Hepatocyte (in vitro differentiated cells): Measurements from ENCODE around the gene RPLP1. TPM values are rescaled to one million over a fixed set of nuclear protein-coding genes. Genes with fewer than 3 reads are reported as not detected.
"Not testable (repeated sequence)": the region's sequence is repeated elsewhere in the genome, so short reads cannot be mapped to it uniquely, and the experiment has no call there.

ENCODE experiments used
- DNase-seq: peaks from one replicate; pipeline ENCODE4 v3.0.0-alpha.2; 2016; ENCODE audit warnings: low spot score
- H2AFZ ChIP-seq: fragments of 200-600 bp; sonication (generic); 2 replicates; pipeline ENCODE4 v1.6.0; 2016; ENCODE audit warnings: antibody characterized with exemption, mild to moderate bottlenecking
- H3K27ac ChIP-seq: fragments of 200-600 bp; sonication (generic); 2 replicates; pipeline ENCODE4 v1.5.1; 2016; ENCODE audit warnings: mild to moderate bottlenecking
- H3K27me3 ChIP-seq: fragments of 200-600 bp; sonication (generic); 2 replicates; pipeline ENCODE4 v1.6.1; 2016
- H3K36me3 ChIP-seq: fragments of 200-600 bp; sonication (generic); replicated peaks from 2 replicates; pipeline ENCODE4 v1.5.1; 2016; ENCODE audit warnings: low read depth; ENCODE audit not compliant: insufficient read depth
- H3K4me1 ChIP-seq: fragments of 200-600 bp; sonication (generic); 2 replicates; pipeline ENCODE4 v1.5.1; 2016; ENCODE audit warnings: mild to moderate bottlenecking, moderate library complexity; ENCODE audit not compliant: insufficient read depth
- H3K4me2 ChIP-seq: fragments of 200-600 bp; sonication (generic); 2 replicates; pipeline ENCODE4 v1.6.0; 2016
- H3K4me3 ChIP-seq: fragments of 200-600 bp; sonication (generic); 2 replicates; pipeline ENCODE4 v1.5.1; 2016; ENCODE audit warnings: mild to moderate bottlenecking
- H3K79me2 ChIP-seq: fragments of 200-600 bp; sonication (generic); 2 replicates; pipeline ENCODE4 v1.6.0; 2017; ENCODE audit warnings: mild to moderate bottlenecking
- H3K9me2 ChIP-seq: fragments of 200-600 bp; sonication (generic); replicated peaks from 2 replicates; pipeline ENCODE4 v1.6.0; 2017; ENCODE audit warnings: mild to moderate bottlenecking; ENCODE audit not compliant: insufficient read depth
- H3K9me3 ChIP-seq: fragments of 200-600 bp; sonication (generic); 2 replicates; pipeline ENCODE4 v1.5.1; 2016; ENCODE audit warnings: low read depth, mild to moderate bottlenecking
- H4K20me1 ChIP-seq: fragments of 200-600 bp; sonication (generic); 2 replicates; pipeline ENCODE4 v1.6.0; 2016; ENCODE audit warnings: mild to moderate bottlenecking; ENCODE audit not compliant: insufficient read depth, poor library complexity, severe bottlenecking
- CTCF ChIP-seq: fragments of 200-600 bp; sonication (generic); IDR thresholded peaks from 2 replicates; pipeline ENCODE4 v1.5.1; 2016; ENCODE audit warnings: antibody characterized with exemption, mild to moderate bottlenecking; ENCODE audit not compliant: poor library complexity
- EZH2 ChIP-seq: fragments of 200-600 bp; sonication (generic); IDR thresholded peaks from 2 replicates; pipeline ENCODE4 v1.6.1; 2016; ENCODE audit warnings: antibody characterized with exemption, mild to moderate bottlenecking, borderline replicate concordance
- EZH2phosphoT487 ChIP-seq: fragments of 200-600 bp; sonication (generic); IDR thresholded peaks from one replicate; pipeline ENCODE4 v1.6.1; 2018; ENCODE audit warnings: antibody characterized with exemption, mild to moderate bottlenecking, low read depth, moderate library complexity; ENCODE audit not compliant: unreplicated experiment, severe bottlenecking
- WGBS: methylation state at CpG from one replicate; pipeline ENCODE4 v1.1.6; 2016; ENCODE audit warnings: low lambda C conversion rate; ENCODE audit errors: missing lambda C conversion rate; 5-methylcytosine and 5-hydroxymethylcytosine counted together
- polyA plus RNA-seq: library from polyadenylated mRNA; unstranded; fragments of >200 nt; fragmentation: Nextera tagmentation; extraction: Ambion mirVana; gene quantifications from 2 replicates; pipeline ENCODE4 v1.2.1, GENCODE V29; 2016
- total RNA-seq: library from RNA; depleted of rRNA; stranded (reverse); fragments of >200 nt; gene quantifications from 2 replicates; pipeline ENCODE4 v1.2.3, GENCODE V29; 2014

RPLP1 gene
- total and polyA plus RNA-seq, 2 experiments from 2014 or later: 210 to 884 TPM

- Histone ChIP-seq H3K9me2 (no peaks in the 10 kb centered on the region), H3K9me3 (no peaks in the 10 kb centered on the region), H3K79me2 (no peaks in the 10 kb centered on the region), H3K27me3 (no peaks in the 10 kb centered on the region), H3K36me3 (no peaks in the 10 kb centered on the region), H3K4me2 (no peak overlapping the region), H4K20me1 (no peaks in the 10 kb centered on the region), H3K4me3 (no peak overlapping the region), H3K4me1 (peaks cover 4% of the 10 kb centered on the region), H2AFZ (no peak overlapping the region), H3K27ac (no peak overlapping the region)
- 94% methylated on average over 4 of the region's 5 CpGs for WGBS
- TF ChIP-seq EZH2phosphoT487: no peak
- TF ChIP-seq CTCF: no peak
- TF ChIP-seq EZH2: no peak
- DNase-seq: no peak
These were observed 9.5 kb upstream of the RPLP1 start for GRCh38 chr15:69443032-69443611.

GRCh38 chr15:69444686-69445085 is 7.9 kb upstream of the RPLP1 start:
- Histone ChIP-seq H3K79me2 (no peaks in the 10 kb centered on the region), H3K4me2 (no peak overlapping the region), H3K27ac (no peak overlapping the region), H3K4me1 (no peaks in the 10 kb centered on the region), H3K4me3 (no peak overlapping the region), H2AFZ (no peak overlapping the region), H4K20me1 (no peaks in the 10 kb centered on the region), H3K9me3 (no peaks in the 10 kb centered on the region), H3K27me3 (no peaks in the 10 kb centered on the region), H3K36me3 (no peaks in the 10 kb centered on the region), H3K9me2 (no peaks in the 10 kb centered on the region)
- no peak for DNase-seq
- WGBS: 98% methylated on average over 7 of the region's 7 CpGs
- TF ChIP-seq EZH2: no peak
- TF ChIP-seq EZH2phosphoT487: no peak
- no peak for TF ChIP-seq CTCF

- DNase-seq: no peak
- no peaks in the 10 kb centered on the region for H3K27me3 ChIP-seq
- no peaks in the 10 kb centered on the region for H3K4me1 ChIP-seq
- H3K4me2 ChIP-seq: no peak overlapping the region
- H3K4me3 ChIP-seq: no peak overlapping the region
- no peaks in the 10 kb centered on the region for H3K9me2 ChIP-seq
- no peak overlapping the region for H3K27ac ChIP-seq
- H3K9me3 ChIP-seq: no peaks in the 10 kb centered on the region
- TF ChIP-seq CTCF (no peak), EZH2phosphoT487 (no peak), EZH2 (no peak)
- 81% methylated on average over 2 of the region's 2 CpGs for WGBS
- no peak overlapping the region for H2AFZ ChIP-seq
- no peaks in the 10 kb centered on the region for H3K36me3 ChIP-seq
- no peaks in the 10 kb centered on the region for H3K79me2 ChIP-seq
- no peaks in the 10 kb centered on the region for H4K20me1 ChIP-seq
These were observed 5.7 kb upstream of the RPLP1 start for GRCh38 chr15:69446953-69447352.

GRCh38 chr15:69450221-69450620 is 2.4 kb upstream of the RPLP1 start:
- H3K9me3 ChIP-seq, H3K27me3 ChIP-seq, H3K4me3 ChIP-seq, H3K27ac ChIP-seq, H3K9me2 ChIP-seq, H2AFZ ChIP-seq, DNase-seq, H3K36me3 ChIP-seq, H3K4me2 ChIP-seq: not testable (repeated sequence)
- H3K4me1 ChIP-seq: peaks cover 12% of the 10 kb centered on the region
- H4K20me1 ChIP-seq: peaks cover 23% of the 10 kb centered on the region
- WGBS: 96% methylated on average over 4 of the region's 4 CpGs
- H3K79me2 ChIP-seq: peaks cover 24% of the 10 kb centered on the region
